Glutamatergic neuron (in vitro differentiated cells): ENCODE results near the gene INPP4B. TPM values are rescaled to one million over a fixed set of nuclear protein-coding genes. Genes with fewer than 3 reads are reported as not detected.
"Not testable (repeated sequence)": the region's sequence is repeated elsewhere in the genome, so short reads cannot be mapped to it uniquely, and the experiment has no call there.

ENCODE experiments used
- DNase-seq: peaks from one replicate; pipeline ENCODE4 v3.0.0; 2022
- H3K27ac Mint-ChIP-seq: one replicate; pipeline ENCODE4 v1.8.0; 2020; ENCODE audit warnings: mild to moderate bottlenecking, mixed read lengths, inconsistent platforms; ENCODE audit not compliant: unreplicated experiment
- H3K27me3 Mint-ChIP-seq: one replicate; pipeline ENCODE4 v1.8.0; 2020; ENCODE audit warnings: mild to moderate bottlenecking, moderate library complexity, mixed read lengths, inconsistent platforms; ENCODE audit not compliant: unreplicated experiment
- H3K36me3 Mint-ChIP-seq: one replicate; pipeline ENCODE4 v1.8.0; 2020; ENCODE audit warnings: mild to moderate bottlenecking, mixed read lengths, inconsistent platforms; ENCODE audit not compliant: unreplicated experiment
- H3K4me1 Mint-ChIP-seq: one replicate; pipeline ENCODE4 v1.8.0; 2020; ENCODE audit warnings: mild to moderate bottlenecking, low read depth, mixed read lengths, inconsistent platforms; ENCODE audit not compliant: unreplicated experiment
- H3K4me3 Mint-ChIP-seq: one replicate; pipeline ENCODE4 v1.8.0; 2020; ENCODE audit warnings: mild to moderate bottlenecking, mixed read lengths, inconsistent platforms; ENCODE audit not compliant: unreplicated experiment
- H3K9me3 Mint-ChIP-seq: one replicate; pipeline ENCODE4 v1.8.0; 2020; ENCODE audit warnings: mild to moderate bottlenecking, moderate library complexity, mixed read lengths, inconsistent platforms; ENCODE audit not compliant: unreplicated experiment
- CTCF ChIP-seq: fragments of 200-600 bp; sonication (generic); IDR thresholded peaks from one replicate; pipeline ENCODE4 v1.5.0; 2021; ENCODE audit not compliant: partially characterized antibody, unreplicated experiment
- total RNA-seq: library from RNA; stranded (reverse); fragmentation: NEBNext Ultra II Directional; extraction: Animal tissue kit (Norgen Biotek cat#: 25700); gene quantifications from one replicate; pipeline ENCODE4 v1.2.1, GENCODE V29; 2021; ENCODE audit not compliant: unreplicated experiment

Gene INPP4B
- total RNA-seq, 1 donor from 2014 or later: 2.4 TPM

- Mint-ChIP-seq H3K27me3 (no peaks in the 10 kb centered on the region), H3K4me1 (no peaks in the 10 kb centered on the region), H3K4me3 (no peak overlapping the region), H3K9me3 (peaks cover 3% of the 10 kb centered on the region), H3K36me3 (peaks cover 7% of the 10 kb centered on the region), H3K27ac (no peak overlapping the region)
- no peak for TF ChIP-seq CTCF
- DNase-seq: no peak
Observed at GRCh38 chr4:142660728-142661127, 185.4 kb downstream of the INPP4B start.

GRCh38 chr4:142656178-142656577 lies 189.9 kb downstream of the INPP4B start:
- TF ChIP-seq CTCF: no peak
- Mint-ChIP-seq H3K27me3 (no peaks in the 10 kb centered on the region), H3K9me3 (peaks cover 14% of the 10 kb centered on the region), H3K4me1 (no peaks in the 10 kb centered on the region), H3K4me3 (no peak overlapping the region), H3K27ac (no peak overlapping the region), H3K36me3 (peaks cover 30% of the 10 kb centered on the region)
- peak; percentile 56 for DNase-seq

GRCh38 chr4:142648378-142648777 lies 197.7 kb downstream of the INPP4B start:
- TF ChIP-seq CTCF: no peak
- Mint-ChIP-seq H3K9me3 (peaks cover 13% of the 10 kb centered on the region), H3K4me3 (no peak overlapping the region), H3K27ac (no peak overlapping the region), H3K36me3 (peaks cover 19% of the 10 kb centered on the region), H3K4me1 (peaks cover 2% of the 10 kb centered on the region), H3K27me3 (no peaks in the 10 kb centered on the region)
- DNase-seq: no peak

GRCh38 chr4:142645475-142646108 lies 200.5 kb downstream of the INPP4B start:
- no peak overlapping the region for H3K27ac Mint-ChIP-seq

GRCh38 chr4:142644628-142645027 lies 201.5 kb downstream of the INPP4B start:
- H3K9me3 Mint-ChIP-seq, H3K36me3 Mint-ChIP-seq, H3K27ac Mint-ChIP-seq, DNase-seq, H3K4me1 Mint-ChIP-seq, H3K27me3 Mint-ChIP-seq, H3K4me3 Mint-ChIP-seq: not testable (repeated sequence)

More at GRCh38 chr4:142645475-142646108, 200.5 kb downstream of the INPP4B start:
- peaks cover 12% of the 10 kb centered on the region for H3K9me3 Mint-ChIP-seq
- H3K36me3 Mint-ChIP-seq: peaks cover 5% of the 10 kb centered on the region
- H3K4me3 Mint-ChIP-seq: no peak overlapping the region
- DNase-seq: no peak
- H3K4me1 Mint-ChIP-seq: peaks cover 2% of the 10 kb centered on the region
- TF ChIP-seq CTCF: no peak
- H3K27me3 Mint-ChIP-seq: peaks cover 1% of the 10 kb centered on the region

GRCh38 chr4:142637614-142638013 lies 208.5 kb downstream of the INPP4B start:
- Mint-ChIP-seq H3K36me3 (no peaks in the 10 kb centered on the region), H3K27me3 (peaks cover 1% of the 10 kb centered on the region), H3K9me3 (peaks cover 1% of the 10 kb centered on the region), H3K27ac (no peak overlapping the region), H3K4me1 (no peaks in the 10 kb centered on the region), H3K4me3 (no peak overlapping the region)
- TF ChIP-seq CTCF: no peak
- DNase-seq: no peak
